WTC11 (cell line): ENCODE results near the gene ZNF439. TPM values are rescaled to one million over a fixed set of nuclear protein-coding genes. Genes with fewer than 3 reads are reported as not detected.
A peak's percentile ranks its signal among the peaks of the same experiment; 100 is the strongest.

Experiments used
- ATAC-seq: fragments of 200-7000 bp; cut with Tn5 transposase; 2 replicates; pipeline ENCODE4 v1.10.0; 2021; ENCODE audit warnings: mild to moderate bottlenecking, moderate library complexity
- CTCF ChIA-PET: fragments of 300-600 bp; sonication (Branson Sonifier 250); formaldehyde crosslinking; loops from one replicate; lab custom pipeline; 2021; ENCODE audit warnings: antibody characterized with exemption; lab: Charles Lee
- POLR2A ChIA-PET: fragments of 350-600 bp; sonication (Branson Sonifier 250); formaldehyde crosslinking; loops from one replicate; lab custom pipeline; 2021; ENCODE audit warnings: antibody characterized with exemption; lab: Charles Lee
- DNase-seq: peaks from one replicate; pipeline ENCODE4 v3.0.0; 2021; ENCODE audit warnings: low spot score
- H3K27ac Mint-ChIP-seq: 2 replicates; pipeline ENCODE4 v1.8.0; 2021; ENCODE audit warnings: mixed read lengths
- H3K27me3 Mint-ChIP-seq: 2 replicates; pipeline ENCODE4 v1.8.0; 2021; ENCODE audit warnings: low read depth, mild to moderate bottlenecking, moderate library complexity, mixed read lengths
- H3K36me3 Mint-ChIP-seq: 2 replicates; pipeline ENCODE4 v1.8.0; 2021; ENCODE audit warnings: mixed read lengths
- H3K4me1 Mint-ChIP-seq: 2 replicates; pipeline ENCODE4 v1.8.0; 2022; ENCODE audit warnings: mixed read lengths
- H3K4me3 Mint-ChIP-seq: 2 replicates; pipeline ENCODE4 v1.8.0; 2021; ENCODE audit warnings: mild to moderate bottlenecking, moderate library complexity, mixed read lengths
- H3K9me3 Mint-ChIP-seq: 2 replicates; pipeline ENCODE4 v1.8.0; 2021; ENCODE audit warnings: mixed read lengths
- ATF1 ChIP-seq: sonication (generic); formaldehyde crosslinking; IDR thresholded peaks from 2 replicates; pipeline ENCODE4 v1.8.1; 2023; ENCODE audit warnings: mild to moderate bottlenecking, moderate library complexity, missing genetic modification reagents
- E2F1 ChIP-seq: sonication (generic); formaldehyde crosslinking; IDR thresholded peaks from 2 replicates; pipeline ENCODE4 v1.8.0; 2022; ENCODE audit warnings: mild to moderate bottlenecking, missing genetic modification reagents
- E2F4 ChIP-seq: sonication (generic); formaldehyde crosslinking; IDR thresholded peaks from 2 replicates; pipeline ENCODE4 v1.8.1; 2022; ENCODE audit warnings: low read depth, mild to moderate bottlenecking, moderate library complexity, missing genetic modification reagents, borderline replicate concordance
- ELF4 ChIP-seq: sonication (generic); formaldehyde crosslinking; IDR thresholded peaks from 2 replicates; pipeline ENCODE4 v1.8.1; 2022; ENCODE audit warnings: low read depth, mild to moderate bottlenecking, moderate library complexity, missing genetic modification reagents
- ESRRA ChIP-seq: sonication (generic); formaldehyde crosslinking; IDR thresholded peaks from 2 replicates; pipeline ENCODE4 v1.8.1; 2022; ENCODE audit warnings: mild to moderate bottlenecking, missing genetic modification reagents, borderline replicate concordance
- FOXJ3 ChIP-seq: sonication (generic); formaldehyde crosslinking; IDR thresholded peaks from 2 replicates; pipeline ENCODE4 v1.9.0; 2021; ENCODE audit warnings: missing genetic modification reagents, mild to moderate bottlenecking, borderline replicate concordance
- FOXP4 ChIP-seq: sonication (generic); formaldehyde crosslinking; IDR thresholded peaks from 2 replicates; pipeline ENCODE4 v1.8.0; 2022; ENCODE audit warnings: mild to moderate bottlenecking, missing genetic modification reagents
- KAT7 ChIP-seq: sonication (generic); formaldehyde crosslinking; IDR thresholded peaks from 2 replicates; pipeline ENCODE4 v1.8.1; 2023; ENCODE audit warnings: missing genetic modification reagents, mild to moderate bottlenecking, borderline replicate concordance
- MXD4 ChIP-seq: fragments of 250-450 bp; sonication (Bioruptor Pico); IDR thresholded peaks from 2 replicates; pipeline ENCODE4 v1.8.0; 2021; ENCODE audit warnings: mild to moderate bottlenecking, moderate library complexity, borderline replicate concordance
- SMAD3 ChIP-seq: sonication (generic); formaldehyde crosslinking; IDR thresholded peaks from 2 replicates; pipeline ENCODE4 v1.8.0; 2022; ENCODE audit warnings: missing genetic modification reagents, mild to moderate bottlenecking, borderline replicate concordance
- SMAD4 ChIP-seq: sonication (generic); formaldehyde crosslinking; IDR thresholded peaks from 2 replicates; pipeline ENCODE4 v1.8.0; 2022; ENCODE audit warnings: mild to moderate bottlenecking, missing genetic modification reagents
- STAT6 ChIP-seq: sonication (generic); formaldehyde crosslinking; conservative IDR thresholded peaks from 2 replicates; pipeline ENCODE4 v1.8.1; 2023; ENCODE audit warnings: mild to moderate bottlenecking, low read depth, missing genetic modification reagents, moderate library complexity
- TEAD4 ChIP-seq: sonication (generic); formaldehyde crosslinking; IDR thresholded peaks from 2 replicates; pipeline ENCODE4 v1.8.0; 2022; ENCODE audit warnings: mild to moderate bottlenecking, missing genetic modification reagents
- ZNF281 ChIP-seq: sonication (generic); formaldehyde crosslinking; IDR thresholded peaks from 2 replicates; pipeline ENCODE4 v1.8.0; 2023; ENCODE audit warnings: mild to moderate bottlenecking, missing genetic modification reagents
- ZNF317 ChIP-seq: sonication (generic); formaldehyde crosslinking; IDR thresholded peaks from 2 replicates; pipeline ENCODE4 v1.8.1; 2023; ENCODE audit warnings: low read depth, mild to moderate bottlenecking, moderate library complexity, missing genetic modification reagents, borderline replicate concordance
- ZNF532 ChIP-seq: fragments of 250-450 bp; sonication (Bioruptor Pico); IDR thresholded peaks from 2 replicates; pipeline ENCODE4 v1.9.0; 2021; ENCODE audit warnings: mild to moderate bottlenecking, borderline replicate concordance
- total RNA-seq: library from RNA; stranded (reverse); gene quantifications from 3 replicates; pipeline ENCODE4 v1.2.3, GENCODE V29; 2021

ZNF439 gene
- total RNA-seq, 1 experiment from 2014 or later, result 5.7 TPM

GRCh38 chr19:11890634-11891033 lies 42.1 kb downstream of the ZNF439 start:
- peaks cover 49% of the 10 kb centered on the region for H3K36me3 Mint-ChIP-seq
- H3K27me3 Mint-ChIP-seq, result no peaks in the 10 kb centered on the region; the same call in 1 of the 2 replicates
- peak overlapping the region; percentile 86; the same call in 1 of the 2 replicates for H3K4me3 Mint-ChIP-seq
- H3K27ac Mint-ChIP-seq, result peak overlapping the region; percentile 57
- H3K9me3 Mint-ChIP-seq, result peaks cover 28% of the 10 kb centered on the region
- H3K4me1 Mint-ChIP-seq, result peaks cover 43% of the 10 kb centered on the region
- ATAC-seq (no peak), DNase-seq (no peak)
- ChIA-PET CTCF (interaction anchor here (0.6 to 1.4 kb wide), 3 partner anchors 9 to 200 kb away, joined by 3 to 6 read pairs (median 3); partner anchors contain the start of gene ZNF700), POLR2A (no interaction called here)
- TF ChIP-seq ZNF281 (CRISPR knock-in tag), result no peak
- no peak for TF ChIP-seq KAT7 (CRISPR knock-in tag)
- no peak for TF ChIP-seq E2F1 (CRISPR knock-in tag)
- no peak for TF ChIP-seq ELF4 (CRISPR knock-in tag)
- no peak for TF ChIP-seq FOXP4
- no peak for TF ChIP-seq STAT6 (CRISPR knock-in tag)
- TF ChIP-seq E2F4, result no peak

GRCh38 chr19:11894851-11895250 lies 46.3 kb downstream of the ZNF439 start:
- DNase-seq (no peak), ATAC-seq (no peak)
- Mint-ChIP-seq H3K27ac (no peak overlapping the region), H3K27me3 (peaks cover 2% of the 10 kb centered on the region; the same call in 1 of the 2 replicates), H3K4me1 (peaks cover 13% of the 10 kb centered on the region), H3K9me3 (peaks cover 45% of the 10 kb centered on the region), H3K36me3 (peaks cover 75% of the 10 kb centered on the region), H3K4me3 (no peak overlapping the region)
- TF ChIP-seq ESRRA (CRISPR knock-in tag) (no peak), TEAD4 (CRISPR knock-in tag) (no peak), SMAD4 (CRISPR knock-in tag) (no peak), ATF1 (no peak), MXD4 (no peak), FOXP4 (no peak), FOXJ3 (CRISPR knock-in tag) (no peak), ZNF532 (no peak), SMAD3 (CRISPR knock-in tag) (no peak), ZNF317 (CRISPR knock-in tag) (no peak)
- ChIA-PET POLR2A (no interaction called here), CTCF (no interaction called here)
